ENCODE data around the gene WDR12.
"Not testable (repeated sequence)": the region's sequence is repeated elsewhere in the genome, so short reads cannot be mapped to it uniquely, and the experiment has no call there.

Gene WDR12

DNA sequence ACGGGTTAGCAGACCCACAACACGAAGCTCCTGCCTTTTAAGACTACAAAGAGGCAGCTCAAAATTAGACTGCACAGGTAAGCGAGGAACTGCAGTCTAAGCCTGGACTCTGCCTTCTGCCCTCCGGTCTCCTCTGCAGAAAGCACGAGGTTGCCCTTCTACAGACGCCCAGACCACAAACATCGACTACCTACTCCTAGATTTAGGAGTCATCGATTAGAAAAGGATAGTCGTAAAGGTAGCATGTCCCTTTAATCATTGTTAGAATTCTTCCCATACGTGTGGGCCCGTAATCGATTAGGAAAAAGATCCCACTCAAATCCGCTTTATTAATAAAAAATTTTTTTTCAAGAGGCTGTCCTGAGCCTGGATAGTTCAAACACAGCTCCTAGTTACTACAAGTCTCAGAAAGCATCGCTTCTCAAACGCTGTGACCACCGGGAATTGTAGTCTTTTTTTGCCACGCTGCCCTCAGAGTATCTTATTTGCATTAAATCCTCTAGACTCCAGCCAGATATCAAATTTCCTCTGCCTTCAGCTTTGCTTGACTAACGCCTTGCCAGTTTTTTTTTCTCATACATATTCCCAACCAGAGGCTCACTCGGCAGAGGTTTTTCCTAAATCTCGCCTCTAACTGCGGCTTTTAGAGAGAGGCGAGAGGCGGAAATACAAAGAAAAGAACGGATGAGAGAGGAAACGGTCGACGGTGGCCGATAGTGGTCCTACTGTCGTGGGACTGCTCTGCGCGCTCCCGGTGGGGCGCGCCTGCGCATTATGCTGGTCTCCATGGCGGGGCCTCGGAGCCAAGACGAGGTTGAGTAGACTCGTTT lies at the start of gene WDR12, which contains the start of gene CARF:
Gene WDR12, minus strand, starts transcription at position 162 of the 830 bp plus-strand sequence. CDS start 197 bp downstream, outside the sequence.
Gene CARF, plus strand, starts transcription at position 764 of the 830 bp plus-strand sequence. CDS start 29,628 bp downstream, outside the sequence.
- DNase-seq = peak; percentile 94

GRCh38 chr2:202960524-202960923 lies 49.1 kb upstream of the WDR12 start:
- DNase-seq = no peak

DNA sequence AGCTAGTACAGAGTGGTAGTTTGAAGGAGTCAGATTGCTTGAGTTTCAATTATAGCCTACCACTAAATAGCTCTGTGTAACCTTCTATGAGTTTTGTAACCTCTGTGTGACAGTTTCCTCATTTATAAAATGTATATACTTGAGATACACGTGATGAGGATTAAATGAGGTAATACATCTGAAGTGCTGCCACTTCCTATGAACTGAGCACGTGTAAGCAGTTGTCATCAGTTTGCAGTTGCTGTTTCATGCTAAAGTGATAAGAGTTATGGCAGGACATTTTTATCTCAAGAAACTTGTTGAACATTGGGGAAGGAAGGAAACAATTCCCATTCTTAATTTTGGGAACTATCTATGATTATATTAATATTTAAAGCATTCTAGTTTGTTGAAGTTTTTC lies 39.1 kb upstream of the WDR12 start:
- no peak for DNase-seq

DNA sequence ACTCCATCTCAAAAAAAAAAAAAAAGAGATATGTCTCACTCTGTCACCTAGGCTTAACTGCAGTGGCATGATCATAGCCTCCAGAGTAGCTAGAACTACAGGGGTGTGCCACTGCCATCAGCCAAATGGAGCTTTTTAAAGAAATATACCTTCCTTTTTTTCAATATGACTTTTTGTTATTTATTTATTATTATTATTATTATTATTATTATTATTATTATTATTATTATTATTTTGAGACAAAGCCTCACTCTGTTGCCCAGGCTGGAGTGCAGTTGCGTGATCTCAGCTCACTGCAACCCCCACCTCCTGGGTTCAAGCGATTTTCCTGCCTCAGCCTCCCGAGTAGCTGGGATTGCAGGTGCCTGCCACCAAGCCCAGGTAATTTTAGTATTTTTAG lies 37.9 kb upstream of the WDR12 start:
- DNase-seq = not testable (repeated sequence)

DNA sequence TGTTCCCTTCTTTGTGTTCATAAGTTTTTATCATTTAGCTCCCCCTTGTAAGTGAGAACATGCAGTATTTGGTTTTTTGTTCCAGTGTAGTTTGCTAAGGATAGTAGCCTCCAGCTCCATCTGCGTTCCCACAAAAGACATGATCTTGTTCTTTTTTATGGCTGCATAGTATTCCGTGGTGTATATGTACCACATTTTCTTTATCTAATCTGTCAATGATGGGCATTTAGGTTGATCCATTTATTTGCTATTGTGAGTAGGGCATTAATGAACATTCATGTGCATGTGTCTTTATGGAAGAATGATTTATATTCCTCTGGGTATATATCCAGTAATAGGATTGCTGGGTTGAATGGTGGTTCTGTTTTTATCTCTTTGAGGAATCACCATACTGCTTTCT lies 34.0 kb upstream of the WDR12 start:
- DNase-seq = no peak

DNA sequence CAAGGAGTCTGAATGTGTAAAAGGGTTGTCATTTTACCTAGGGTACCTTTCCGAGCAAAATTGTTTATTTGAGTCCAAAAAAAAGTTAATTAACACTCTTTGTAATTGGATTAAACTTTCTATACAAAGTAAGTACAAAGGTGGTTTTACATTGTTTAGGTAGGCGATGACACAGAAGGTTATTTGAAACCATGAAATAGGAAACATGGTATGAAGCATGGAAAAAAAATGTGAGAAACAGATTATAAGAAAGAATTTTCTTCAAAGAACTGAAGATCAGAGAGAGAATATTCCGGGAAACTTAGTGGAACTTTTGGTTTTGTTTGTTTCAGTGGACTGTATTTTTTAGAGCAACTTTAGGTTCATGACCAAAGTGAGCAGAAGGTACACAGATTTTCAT lies 33.3 kb upstream of the WDR12 start:
- DNase-seq = no peak

DNA sequence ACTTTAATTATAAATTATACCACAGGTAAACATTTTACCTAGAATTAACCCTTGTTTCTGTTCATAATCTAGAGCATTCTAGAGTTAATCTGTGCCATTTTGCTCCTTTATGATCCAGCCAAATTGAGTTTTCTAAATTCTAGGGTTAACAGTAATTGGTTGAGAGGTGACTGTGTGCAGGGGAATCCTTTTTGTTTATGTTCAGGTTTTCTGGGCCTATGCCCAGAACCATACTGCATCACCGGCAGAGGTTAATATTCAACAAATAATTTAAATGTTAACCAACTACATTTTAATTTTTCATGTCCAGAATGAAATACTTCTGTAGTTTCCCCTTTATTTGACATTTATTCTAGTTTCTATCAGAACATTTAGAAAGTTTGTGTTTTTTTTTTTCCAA lies 32.9 kb upstream of the WDR12 start:
- no peak for DNase-seq

DNA sequence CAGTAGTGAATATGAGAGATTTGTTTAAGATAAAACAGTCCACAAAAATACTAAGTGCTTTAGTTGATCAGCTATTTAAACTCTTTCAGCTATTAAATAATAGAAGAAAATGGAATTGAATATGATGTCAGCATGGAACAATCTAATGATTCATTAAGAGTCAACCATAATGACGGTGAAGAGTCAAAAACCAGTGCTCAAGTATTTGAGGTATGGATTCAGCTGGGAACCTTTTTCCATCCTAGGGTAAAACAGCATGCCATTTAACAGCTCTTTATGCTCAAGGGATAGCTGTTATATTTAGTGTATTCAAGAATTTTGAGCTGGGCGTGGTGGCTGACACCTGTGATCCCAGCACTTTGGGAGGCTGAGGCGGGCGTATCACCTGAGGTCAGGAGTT lies 30.3 kb upstream of the WDR12 start:
- DNase-seq = no peak

DNA sequence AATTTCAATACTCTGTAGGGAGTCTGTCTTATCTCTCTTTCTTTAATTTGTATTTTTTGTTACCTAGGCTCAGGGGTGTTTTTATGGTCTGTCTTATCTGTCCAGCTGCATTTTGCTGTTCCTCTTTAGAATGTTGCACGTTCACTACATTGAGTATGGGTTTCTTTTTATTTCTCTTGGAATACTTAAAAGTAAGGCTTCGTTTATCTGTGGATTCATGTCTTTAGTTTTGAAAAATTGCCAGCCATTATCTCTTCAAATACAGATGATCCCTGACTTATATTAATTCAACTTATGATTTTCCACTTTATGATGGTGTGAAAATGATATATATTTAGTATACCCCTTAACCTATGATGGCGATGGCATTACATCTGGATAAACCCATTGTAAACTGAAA lies 27.5 kb upstream of the WDR12 start:
- DNase-seq = no peak

GRCh38 chr2:202934456-202934855 lies 23.0 kb upstream of the WDR12 start:
- DNase-seq = no peak

- DNase-seq = no peak
These were observed 22.5 kb upstream of the WDR12 start for GRCh38 chr2:202933958-202934357.

DNA sequence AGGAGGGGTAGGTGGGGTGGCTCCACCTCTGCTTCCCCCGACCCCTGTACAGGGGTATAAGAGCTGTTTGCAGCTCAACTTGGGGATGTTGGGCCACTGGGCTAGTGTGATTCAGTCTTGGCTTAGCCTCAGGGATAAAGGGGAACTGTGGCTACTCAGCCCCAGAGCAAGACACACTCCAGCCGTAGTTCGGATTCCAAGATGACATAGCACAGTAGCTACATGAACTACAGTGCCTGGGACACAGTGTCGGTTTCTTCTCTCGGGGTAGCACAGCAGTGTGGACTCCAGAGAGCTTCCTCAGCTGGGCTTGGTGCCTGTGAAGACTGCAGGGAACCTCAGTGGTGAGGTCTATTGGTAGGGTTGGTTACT lies 21.7 kb upstream of the WDR12 start:
- no peak for DNase-seq

DNA sequence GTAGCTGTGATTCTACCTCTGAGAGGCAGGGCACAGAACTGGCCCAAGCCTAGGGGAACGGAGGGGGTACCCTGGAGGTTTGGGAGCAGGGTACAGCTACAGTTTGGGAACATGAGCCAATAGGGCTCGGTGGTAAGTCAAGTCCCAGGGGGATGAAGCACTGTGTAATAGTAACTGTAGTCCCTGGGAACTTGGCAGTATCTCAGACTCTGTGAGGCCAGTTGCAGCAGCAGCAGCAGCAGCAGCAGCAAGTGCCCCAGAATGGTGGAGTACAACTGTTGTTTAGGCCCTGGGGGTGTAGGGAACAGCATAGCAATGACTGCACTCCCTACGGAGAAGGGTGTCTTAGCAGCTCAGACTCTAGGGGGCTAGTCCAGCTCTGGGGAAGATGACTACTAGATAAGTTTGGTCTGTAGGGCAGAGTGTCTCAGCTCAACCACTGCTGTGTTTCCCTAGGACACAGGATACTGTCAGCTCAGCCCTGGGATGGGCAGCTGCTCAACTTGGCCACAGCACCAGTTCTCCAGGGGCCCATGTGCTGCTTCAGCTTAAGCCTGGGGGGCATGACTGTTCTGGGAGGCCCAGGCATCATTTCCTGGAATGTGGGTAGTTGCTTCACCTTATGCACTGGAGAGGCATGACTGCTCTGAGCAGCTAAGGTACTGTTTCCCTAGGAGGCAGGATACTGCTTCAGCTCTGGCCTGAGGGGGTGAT lies 21.1 kb upstream of the WDR12 start:
- DNase-seq = no peak

DNA sequence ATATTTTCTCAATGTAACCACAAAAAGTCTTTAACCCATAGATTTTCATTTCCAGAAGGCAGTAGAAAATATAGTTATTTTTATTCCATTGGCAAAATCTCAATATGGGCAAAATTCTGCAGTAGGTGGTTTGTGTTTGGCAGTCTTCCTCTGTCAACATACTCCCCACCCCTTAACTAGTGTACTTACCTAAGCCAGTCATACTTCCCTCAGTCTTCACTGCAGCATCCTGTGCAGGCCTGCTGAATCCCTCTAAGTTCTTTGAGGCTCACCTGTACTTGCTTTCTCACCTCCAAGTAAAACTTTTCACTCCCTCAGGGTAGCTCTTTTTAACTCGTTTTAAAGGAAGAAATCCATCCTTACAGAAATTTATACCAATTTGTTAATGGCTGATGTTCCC lies 7.4 kb upstream of the WDR12 start:
- DNase-seq = no peak

DNA sequence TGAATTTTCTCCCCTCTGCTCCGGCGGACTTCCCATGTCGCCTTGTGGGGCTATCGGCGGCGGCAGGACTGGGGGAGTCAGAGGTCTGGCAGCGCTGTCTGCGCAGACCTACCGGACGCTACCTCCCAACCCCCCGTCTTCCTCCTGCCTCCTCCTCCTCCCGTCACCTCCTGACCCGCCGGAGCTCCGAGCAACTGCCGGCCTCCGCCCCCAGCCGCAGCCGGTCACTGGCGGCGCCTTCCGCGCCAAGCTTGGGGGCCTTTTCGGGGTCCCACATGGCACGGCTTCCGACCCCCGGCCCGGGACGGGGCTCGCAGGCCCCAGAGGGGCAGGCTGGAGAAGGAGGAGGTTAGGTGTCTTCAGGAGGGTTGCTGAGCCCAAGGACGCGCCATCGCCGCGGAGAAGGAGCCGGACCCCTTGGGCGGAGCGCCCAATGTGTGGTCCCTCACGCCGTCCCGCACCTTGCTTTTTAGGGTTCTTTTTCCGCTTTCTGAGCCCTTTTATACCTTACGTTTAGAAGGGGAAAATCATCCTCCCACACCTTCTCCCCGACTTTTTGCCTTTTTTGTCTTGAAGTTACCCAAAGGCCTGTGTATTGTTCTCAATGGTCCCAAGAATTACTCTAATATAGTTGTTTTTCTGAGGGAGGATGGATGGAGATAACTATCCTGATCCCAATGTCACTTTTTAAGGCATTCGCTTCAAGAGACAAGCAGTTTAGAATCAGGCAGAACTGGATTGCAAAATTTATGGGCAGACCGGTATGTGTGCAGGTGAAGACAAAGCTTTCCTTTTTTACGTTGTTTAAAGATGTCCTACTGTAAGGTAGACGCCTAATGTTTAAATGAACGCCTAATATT lies 1.1 kb upstream of the WDR12 start:
- not testable (repeated sequence) for DNase-seq

- no peak for DNase-seq
These were observed 316 bp downstream of the WDR12 start for GRCh38 chr2:202911203-202911511.

GRCh38 chr2:202910698-202911097 lies 775 bp downstream of the WDR12 start:
- no peak for DNase-seq

DNA sequence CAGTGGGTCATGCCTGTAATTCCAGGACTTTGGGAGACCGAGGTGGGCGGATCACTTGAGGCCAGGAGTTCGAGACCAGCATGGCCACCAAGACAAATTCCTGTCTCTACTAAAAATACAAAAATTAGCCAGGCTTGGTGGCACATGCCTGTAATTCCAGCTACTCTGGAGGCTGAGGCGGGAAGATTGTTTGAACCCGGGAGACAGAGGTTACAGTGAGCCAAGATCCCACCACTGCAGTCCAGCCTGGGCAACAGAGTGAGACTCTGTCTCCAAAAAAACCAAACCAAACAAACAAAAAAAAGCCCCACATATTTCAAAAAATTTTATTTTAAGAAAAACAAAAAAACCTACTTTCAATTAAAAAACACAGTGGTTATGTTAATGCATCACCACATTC lies 1.2 kb downstream of the WDR12 start:
- not testable (repeated sequence) for DNase-seq

- no peak for DNase-seq
These were observed 1.9 kb downstream of the WDR12 start for GRCh38 chr2:202909394-202910192.

DNA sequence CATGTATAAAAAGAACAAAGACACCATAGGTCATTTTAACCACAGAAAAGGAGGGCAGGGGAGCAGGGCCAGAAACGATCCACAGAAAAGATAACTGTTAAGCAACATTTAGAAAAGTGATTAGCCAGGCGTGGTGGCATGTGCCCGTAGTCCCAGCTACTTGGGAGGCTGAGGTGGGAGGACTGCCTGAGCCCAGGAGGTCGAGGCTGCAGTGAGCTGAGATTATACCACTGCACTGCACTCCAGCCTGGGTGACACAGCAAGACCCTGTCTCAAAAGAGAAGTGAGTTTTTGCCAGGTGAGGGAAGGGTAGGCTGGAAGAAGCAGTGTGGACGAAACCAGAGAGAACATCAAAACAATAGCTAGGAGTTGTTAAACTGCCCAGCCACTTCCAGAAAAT lies 3.3 kb downstream of the WDR12 start:
- no peak for DNase-seq

DNA sequence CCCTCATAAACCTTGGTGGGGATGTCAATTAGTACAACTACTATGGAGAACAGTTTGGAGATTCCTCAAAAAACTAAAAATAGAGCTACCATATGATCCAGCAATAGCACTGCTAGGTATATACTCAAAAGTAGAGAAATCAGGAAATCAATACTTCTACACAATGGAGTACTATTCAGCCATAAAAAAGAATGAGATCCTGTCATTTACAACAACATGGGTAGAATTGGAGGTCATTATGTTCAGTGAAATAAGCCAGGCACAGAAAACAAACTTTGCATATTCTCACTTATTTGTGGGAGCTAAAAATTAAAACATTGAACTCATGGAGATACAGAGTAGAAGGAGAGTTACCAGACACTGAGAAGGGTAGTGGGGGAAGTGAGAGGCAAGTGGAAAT lies 6.0 kb downstream of the WDR12 start:
- DNase-seq = not testable (repeated sequence)

DNA sequence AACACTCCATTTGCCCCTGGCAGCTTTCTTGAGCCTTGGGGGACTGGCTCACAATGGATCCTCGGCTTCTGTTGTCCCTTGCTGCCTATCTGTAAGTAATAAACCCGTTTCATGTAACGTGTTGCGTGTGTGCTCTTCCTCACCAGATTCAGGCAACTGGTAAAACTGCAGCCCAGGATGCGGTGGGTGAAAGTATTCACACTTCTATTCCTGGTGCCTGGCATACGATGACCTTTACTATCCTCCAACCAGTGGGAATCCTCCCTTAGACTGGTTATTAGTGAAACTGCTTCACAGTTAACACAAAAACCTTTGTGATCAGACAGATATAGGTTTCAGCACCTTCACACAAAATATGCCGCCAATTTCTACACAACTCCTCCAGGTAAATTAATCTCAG lies 26.3 kb downstream of the WDR12 start:
- no peak for DNase-seq
